ENCODE measurements around the gene NDUFB7. TPM values are rescaled to one million over a fixed set of nuclear protein-coding genes. Genes with fewer than 3 reads are reported as not detected.
"Not testable (repeated sequence)": the region's sequence is repeated elsewhere in the genome, so short reads cannot be mapped to it uniquely, and the experiment has no call there.

Gene NDUFB7
- total RNA-seq, 1 experiment from 2014 or later, result 254 TPM

DNA sequence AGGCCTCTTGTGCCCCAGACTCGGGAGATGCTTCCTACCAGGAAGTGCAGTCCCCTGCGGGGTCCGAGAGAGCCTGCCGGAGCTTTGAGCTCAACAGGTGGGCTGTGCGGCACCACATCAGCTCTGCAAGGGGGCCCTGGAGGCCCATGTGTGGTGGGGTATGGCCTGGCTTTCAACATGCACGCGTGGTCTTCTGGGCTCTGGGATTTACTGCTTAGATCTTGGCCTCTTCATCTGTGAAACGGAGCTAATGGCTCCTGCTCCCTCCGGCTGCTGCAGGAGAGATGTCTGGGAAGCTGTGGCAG is 18.0 kb downstream of the NDUFB7 start (continued):
- TF ChIP-seq, protein P1, sequence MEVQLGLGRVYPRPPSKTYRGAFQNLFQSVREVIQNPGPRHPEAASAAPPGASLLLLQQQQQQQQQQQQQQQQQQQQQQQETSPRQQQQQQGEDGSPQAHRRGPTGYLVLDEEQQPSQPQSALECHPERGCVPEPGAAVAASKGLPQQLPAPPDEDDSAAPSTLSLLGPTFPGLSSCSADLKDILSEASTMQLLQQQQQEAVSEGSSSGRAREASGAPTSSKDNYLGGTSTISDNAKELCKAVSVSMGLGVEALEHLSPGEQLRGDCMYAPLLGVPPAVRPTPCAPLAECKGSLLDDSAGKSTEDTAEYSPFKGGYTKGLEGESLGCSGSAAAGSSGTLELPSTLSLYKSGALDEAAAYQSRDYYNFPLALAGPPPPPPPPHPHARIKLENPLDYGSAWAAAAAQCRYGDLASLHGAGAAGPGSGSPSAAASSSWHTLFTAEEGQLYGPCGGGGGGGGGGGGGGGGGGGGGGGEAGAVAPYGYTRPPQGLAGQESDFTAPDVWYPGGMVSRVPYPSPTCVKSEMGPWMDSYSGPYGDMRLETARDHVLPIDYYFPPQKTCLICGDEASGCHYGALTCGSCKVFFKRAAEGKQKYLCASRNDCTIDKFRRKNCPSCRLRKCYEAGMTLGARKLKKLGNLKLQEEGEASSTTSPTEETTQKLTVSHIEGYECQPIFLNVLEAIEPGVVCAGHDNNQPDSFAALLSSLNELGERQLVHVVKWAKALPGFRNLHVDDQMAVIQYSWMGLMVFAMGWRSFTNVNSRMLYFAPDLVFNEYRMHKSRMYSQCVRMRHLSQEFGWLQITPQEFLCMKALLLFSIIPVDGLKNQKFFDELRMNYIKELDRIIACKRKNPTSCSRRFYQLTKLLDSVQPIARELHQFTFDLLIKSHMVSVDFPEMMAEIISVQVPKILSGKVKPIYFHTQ (CRISPR knock-in tag; IDR thresholded peaks at IDR 0.05), result no peak
- TF ChIP-seq, protein P2, sequence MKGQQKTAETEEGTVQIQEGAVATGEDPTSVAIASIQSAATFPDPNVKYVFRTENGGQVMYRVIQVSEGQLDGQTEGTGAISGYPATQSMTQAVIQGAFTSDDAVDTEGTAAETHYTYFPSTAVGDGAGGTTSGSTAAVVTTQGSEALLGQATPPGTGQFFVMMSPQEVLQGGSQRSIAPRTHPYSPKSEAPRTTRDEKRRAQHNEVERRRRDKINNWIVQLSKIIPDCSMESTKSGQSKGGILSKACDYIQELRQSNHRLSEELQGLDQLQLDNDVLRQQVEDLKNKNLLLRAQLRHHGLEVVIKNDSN (CRISPR knock-in tag; IDR thresholded peaks at IDR 0.05), result no peak
- no peak for TF ChIP-seq ATF3 (CRISPR knock-in tag; conservative IDR thresholded peaks at IDR 0.05)

- H3K27ac Mint-ChIP-seq, result peak overlapping the region; percentile 91
- TF ChIP-seq PRRX2 (CRISPR knock-in tag; IDR thresholded peaks at IDR 0.05), result no peak
- no peak for TF ChIP-seq CBFB (CRISPR knock-in tag; IDR thresholded peaks at IDR 0.05; ENCODE audit: low read depth)
- TF ChIP-seq E2F4 (CRISPR knock-in tag; IDR thresholded peaks at IDR 0.05; ENCODE audit: borderline replicate concordance, low read depth), result no peak
- TF ChIP-seq, protein P3, sequence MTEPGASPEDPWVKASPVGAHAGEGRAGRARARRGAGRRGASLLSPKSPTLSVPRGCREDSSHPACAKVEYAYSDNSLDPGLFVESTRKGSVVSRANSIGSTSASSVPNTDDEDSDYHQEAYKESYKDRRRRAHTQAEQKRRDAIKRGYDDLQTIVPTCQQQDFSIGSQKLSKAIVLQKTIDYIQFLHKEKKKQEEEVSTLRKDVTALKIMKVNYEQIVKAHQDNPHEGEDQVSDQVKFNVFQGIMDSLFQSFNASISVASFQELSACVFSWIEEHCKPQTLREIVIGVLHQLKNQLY (CRISPR knock-in tag; IDR thresholded peaks at IDR 0.05), result no peak
- TF ChIP-seq TP53 (CRISPR knock-in tag; IDR thresholded peaks at IDR 0.05), result no peak
- CTCF ChIA-PET, result interaction anchor here (0.8 to 4.4 kb wide), 9 partner anchors 9 to 147 kb away, joined by 3 to 39 read pairs (median 6); partner anchors contain the start of gene NDUFB7
- H3K9me3 Mint-ChIP-seq, result no peaks in the 10 kb centered on the region
- no peaks in the 10 kb centered on the region for H3K27me3 Mint-ChIP-seq (ENCODE audit: low read depth)
- POLR2A ChIA-PET, result no interaction called here
- DNase-seq (ENCODE audit: low spot score) (no peak), ATAC-seq (no peak)
- peaks cover 7% of the 10 kb centered on the region for H3K36me3 Mint-ChIP-seq
- H3K4me1 Mint-ChIP-seq, result peaks cover 20% of the 10 kb centered on the region
- H3K4me3 Mint-ChIP-seq, result no peak overlapping the region
These were observed 18.6 kb downstream of the NDUFB7 start for GRCh38 chr19:14553042-14553938.

DNA sequence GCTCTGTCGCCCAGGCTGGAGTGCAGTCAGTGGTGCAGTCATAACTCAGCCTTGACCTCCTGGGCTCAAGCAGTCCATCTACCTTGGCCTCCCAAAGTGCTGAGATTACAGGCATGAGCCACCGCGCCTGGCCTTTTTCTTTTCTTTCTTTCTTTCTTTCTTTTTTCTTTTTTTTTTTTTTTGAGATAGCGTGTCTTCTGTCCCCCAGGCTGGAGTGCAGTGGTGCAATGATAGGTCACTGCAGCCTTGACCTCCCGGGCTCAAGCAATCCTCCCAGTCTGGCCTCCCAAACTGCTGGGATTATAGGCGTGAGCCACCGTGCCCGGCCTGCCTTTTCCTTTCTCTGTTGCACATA is 19.9 kb downstream of the NDUFB7 start:
- CTCF ChIA-PET, result interaction anchor here (0.6 to 2.5 kb wide), 15 partner anchors 8 to 204 kb away, joined by 3 to 17 read pairs (median 4); partner anchors contain the start of genes DNAJB1 and NDUFB7
- POLR2A ChIA-PET; H3K4me3 Mint-ChIP-seq; ATAC-seq; DNase-seq (ENCODE audit: low spot score); H3K9me3 Mint-ChIP-seq; H3K36me3 Mint-ChIP-seq; H3K27me3 Mint-ChIP-seq (ENCODE audit: low read depth); H3K27ac Mint-ChIP-seq: not testable (repeated sequence)
- H3K4me1 Mint-ChIP-seq, result peaks cover 18% of the 10 kb centered on the region

- H3K27me3 Mint-ChIP-seq (ENCODE audit: low read depth); H3K9me3 Mint-ChIP-seq; H3K27ac Mint-ChIP-seq; H3K36me3 Mint-ChIP-seq; POLR2A ChIA-PET; H3K4me3 Mint-ChIP-seq: not testable (repeated sequence)
- DNase-seq (ENCODE audit: low spot score) (peak; percentile 78), ATAC-seq (peak; percentile 86)
- TF ChIP-seq GABPB1 (CRISPR knock-in tag; IDR thresholded peaks at IDR 0.05), result 0 out of 2 replicates have a peak, but pooled peaks have one; percentile 10
- TF ChIP-seq, protein P4, sequence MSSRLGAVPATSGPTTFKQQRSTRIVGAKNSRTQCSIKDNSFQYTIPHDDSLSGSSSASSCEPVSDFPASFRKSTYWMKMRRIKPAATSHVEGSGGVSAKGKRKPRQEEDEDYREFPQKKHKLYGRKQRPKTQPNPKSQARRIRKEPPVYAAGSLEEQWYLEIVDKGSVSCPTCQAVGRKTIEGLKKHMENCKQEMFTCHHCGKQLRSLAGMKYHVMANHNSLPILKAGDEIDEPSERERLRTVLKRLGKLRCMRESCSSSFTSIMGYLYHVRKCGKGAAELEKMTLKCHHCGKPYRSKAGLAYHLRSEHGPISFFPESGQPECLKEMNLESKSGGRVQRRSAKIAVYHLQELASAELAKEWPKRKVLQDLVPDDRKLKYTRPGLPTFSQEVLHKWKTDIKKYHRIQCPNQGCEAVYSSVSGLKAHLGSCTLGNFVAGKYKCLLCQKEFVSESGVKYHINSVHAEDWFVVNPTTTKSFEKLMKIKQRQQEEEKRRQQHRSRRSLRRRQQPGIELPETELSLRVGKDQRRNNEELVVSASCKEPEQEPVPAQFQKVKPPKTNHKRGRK (CRISPR knock-in tag; IDR thresholded peaks at IDR 0.05; ENCODE audit: borderline replicate concordance), result peak; percentile 21; the same call in 1 of the 2 replicates
- peaks cover 16% of the 10 kb centered on the region for H3K4me1 Mint-ChIP-seq
- CTCF ChIA-PET, result interaction anchor here (0.6 to 2.5 kb wide), 15 partner anchors 8 to 203 kb away, joined by 3 to 17 read pairs (median 4); partner anchors contain the start of genes DNAJB1 and NDUFB7
These were observed 20.5 kb downstream of the NDUFB7 start for GRCh38 chr19:14551134-14552005.

Data from WTC11 (cell line).